OCI-LY7 (cell line): ENCODE results near the gene TOM1L2. TPM values are rescaled to one million over a fixed set of nuclear protein-coding genes. Genes with fewer than 3 reads are reported as not detected.

ENCODE experiments used
- BruUV-seq: library from RNA; stranded (reverse); fragments of 400-500 nt; replicated peaks from 2 replicates; lab custom pipeline; 2021; lab: Mats Ljungman, UMichigan
- CTCF ChIA-PET: fragments of 300-600 bp; sonication (Branson Sonifier 250); formaldehyde crosslinking; loops from one replicate; lab custom pipeline; 2022; ENCODE audit warnings: antibody characterized with exemption; ENCODE audit not compliant: unreplicated experiment; lab: Charles Lee
- POLR2A ChIA-PET: fragments of 300-600 bp; sonication (Branson Sonifier 250); formaldehyde crosslinking; loops from one replicate; lab custom pipeline; 2022; ENCODE audit warnings: antibody characterized with exemption; lab: Charles Lee
- DNase-seq: peaks from one replicate; pipeline ENCODE4 v3.0.0-alpha.2; 2015; ENCODE audit warnings: low spot score
- H2AFZ ChIP-seq: fragments of 200-600 bp; sonication (generic), shearing (Covaris generic); 2 replicates; pipeline ENCODE4 v1.6.1; 2014; ENCODE audit warnings: mild to moderate bottlenecking, antibody characterized with exemption, low read length, moderate library complexity
- H3K27ac ChIP-seq: fragments of 200-600 bp; sonication (generic); 2 replicates; pipeline ENCODE4 v1.5.1; 2014; ENCODE audit warnings: mixed run types, low read depth, mild to moderate bottlenecking, moderate library complexity, low read length, inconsistent platforms; ENCODE audit not compliant: poor library complexity, severe bottlenecking
- H3K36me3 ChIP-seq: fragments of 200-600 bp; sonication (generic); 2 replicates; pipeline ENCODE4 v1.6.1; 2014; ENCODE audit warnings: mild to moderate bottlenecking, antibody characterized with exemption, low read length, moderate library complexity, mixed read lengths; ENCODE audit not compliant: insufficient read depth
- H3K4me1 ChIP-seq: fragments of 200-600 bp; sonication (generic); 2 replicates; pipeline ENCODE4 v1.5.1; 2014; ENCODE audit warnings: mild to moderate bottlenecking, low read length; ENCODE audit not compliant: insufficient read depth, poor library complexity, severe bottlenecking
- H3K4me2 ChIP-seq: fragments of 200-600 bp; sonication (generic); 2 replicates; pipeline ENCODE4 v1.6.1; 2014; ENCODE audit warnings: mild to moderate bottlenecking, low read length
- H3K4me3 ChIP-seq: fragments of 200-600 bp; sonication (generic); 2 replicates; pipeline ENCODE4 v1.5.1; 2014; ENCODE audit warnings: mild to moderate bottlenecking, low read depth, low read length; ENCODE audit not compliant: poor library complexity, severe bottlenecking
- H3K79me2 ChIP-seq: fragments of 200-600 bp; sonication (generic); 2 replicates; pipeline ENCODE4 v1.6.1; 2016; ENCODE audit warnings: low read depth, mild to moderate bottlenecking, low read length, moderate library complexity, mixed read lengths; ENCODE audit not compliant: insufficient read depth
- H3K9me2 ChIP-seq: fragments of 200-600 bp; sonication (generic); 2 replicates; pipeline ENCODE4 v1.6.1; 2016; ENCODE audit warnings: mild to moderate bottlenecking, low read length, mixed read lengths; ENCODE audit not compliant: insufficient read depth
- H3K9me3 ChIP-seq: fragments of 200-600 bp; sonication (generic); 2 replicates; pipeline ENCODE4 v1.6.1; 2014; ENCODE audit warnings: mild to moderate bottlenecking, mixed run types, low read length, mixed read lengths
- H4K20me1 ChIP-seq: fragments of 200-600 bp; sonication (generic); 2 replicates; pipeline ENCODE4 v1.6.1; 2014; ENCODE audit warnings: mild to moderate bottlenecking, antibody characterized with exemption, low read length, moderate library complexity, mixed read lengths; ENCODE audit not compliant: insufficient read depth
- CTCF ChIP-seq: fragments of 200-600 bp; sonication (generic); conservative IDR thresholded peaks from 2 replicates; pipeline ENCODE4 v1.5.1; 2014; ENCODE audit warnings: mild to moderate bottlenecking, antibody characterized with exemption, low read length, moderate library complexity, mixed read lengths
- EZH2phosphoT487 ChIP-seq: fragments of 200-600 bp; sonication (generic); IDR thresholded peaks from 2 replicates; pipeline ENCODE4 v1.6.1; 2018; ENCODE audit warnings: low read depth, borderline replicate concordance, mild to moderate bottlenecking, mixed run types, antibody characterized with exemption, low read length, moderate library complexity, mixed read lengths
- intact Hi-C: fragments of 100-400 bp; cut with micrococcal nuclease; formaldehyde crosslinking; loops from one replicate; pipeline ENCODE4 v1.10.0; 2022; ENCODE audit not compliant: unreplicated experiment
- total RNA-seq, 2 experiments: library from RNA; depleted of rRNA in 1 of 2; stranded (reverse); fragments of >200 nt in 1 of 2; shearing (Covaris generic) in 1 of 2; gene quantifications; 2 replicates each; pipeline ENCODE4 v1.2.3, GENCODE V29; 2014 to 2022

Gene TOM1L2
- total RNA-seq, 2 experiments from 2014 or later = 4.9 to 14.3 TPM

- TF ChIP-seq CTCF = no peak
- no peak for TF ChIP-seq EZH2phosphoT487
- no peaks in the 10 kb centered on the region for H4K20me1 ChIP-seq
- H3K4me3 ChIP-seq = no peak overlapping the region
- no peak overlapping the region for H3K27ac ChIP-seq
- H3K79me2 ChIP-seq = no peaks in the 10 kb centered on the region
- H3K36me3 ChIP-seq = no peaks in the 10 kb centered on the region
- BruUV-seq = no TSS peak
- no peaks in the 10 kb centered on the region for H3K4me1 ChIP-seq
- H3K9me2 ChIP-seq = no peaks in the 10 kb centered on the region
- no peak overlapping the region for H3K4me2 ChIP-seq
- no peak overlapping the region for H2AFZ ChIP-seq
- DNase-seq = no peak
- intact Hi-C loops = no loop called here
- H3K9me3 ChIP-seq = no peaks in the 10 kb centered on the region
- CTCF ChIA-PET = interaction anchor here (0.5 kb wide), 1 partner anchor 416 kb away, joined by 3 read pairs; no protein-coding TSS in a partner anchor
- POLR2A ChIA-PET = no interaction called here
Observed at GRCh38 chr17:17982801-17983200, 10.6 kb upstream of the TOM1L2 start.

- Histone ChIP-seq H3K27ac (no peak overlapping the region), H3K4me1 (no peaks in the 10 kb centered on the region), H4K20me1 (no peaks in the 10 kb centered on the region), H3K36me3 (no peaks in the 10 kb centered on the region), H2AFZ (no peak overlapping the region), H3K79me2 (no peaks in the 10 kb centered on the region), H3K9me3 (no peaks in the 10 kb centered on the region), H3K4me3 (no peak overlapping the region), H3K4me2 (no peak overlapping the region), H3K9me2 (no peaks in the 10 kb centered on the region)
- no peak for DNase-seq
- intact Hi-C loops = no loop called here
- CTCF ChIA-PET = no interaction called here
- BruUV-seq = no TSS peak
- no peak for TF ChIP-seq CTCF
- TF ChIP-seq EZH2phosphoT487 = no peak
- POLR2A ChIA-PET = no interaction called here
Observed at GRCh38 chr17:17981330-17981729, 9.1 kb upstream of the TOM1L2 start.

- no peak overlapping the region for H3K4me2 ChIP-seq
- H3K9me2 ChIP-seq = no peaks in the 10 kb centered on the region
- H3K79me2 ChIP-seq = no peaks in the 10 kb centered on the region
- H4K20me1 ChIP-seq = no peaks in the 10 kb centered on the region
- intact Hi-C loops = no loop called here
- no peaks in the 10 kb centered on the region for H3K36me3 ChIP-seq
- ChIA-PET POLR2A (no interaction called here), CTCF (no interaction called here)
- no peaks in the 10 kb centered on the region for H3K9me3 ChIP-seq
- DNase-seq = no peak
- no peak for TF ChIP-seq EZH2phosphoT487
- no peaks in the 10 kb centered on the region for H3K4me1 ChIP-seq
- no TSS peak for BruUV-seq
- H2AFZ ChIP-seq = no peak overlapping the region
- no peak overlapping the region for H3K4me3 ChIP-seq
- no peak overlapping the region for H3K27ac ChIP-seq
Observed at GRCh38 chr17:17979778-17980177, 7.6 kb upstream of the TOM1L2 start.
